HAP-1 (cell line): ENCODE data around the gene USP38.
"Not testable (repeated sequence)": the region's sequence is repeated elsewhere in the genome, so short reads cannot be mapped to it uniquely, and the experiment has no call there.

Experiments
- DNase-seq, 2 experiments: peaks; one replicate each; pipeline ENCODE4 v3.0.0-alpha.2; 2016 to 2020; ENCODE audit warnings: low spot score in 2 of 2
- H3K27me3 ChIP-seq: fragments of 250-450 bp; sonication (Bioruptor Pico); 2 replicates; pipeline ENCODE4 v1.5.1; 2020; ENCODE audit warnings: low read depth, mild to moderate bottlenecking, moderate library complexity
- H3K36me3 ChIP-seq: fragments of 250-450 bp; sonication (Bioruptor Pico); replicated peaks from 2 replicates; pipeline ENCODE4 v1.5.1; 2020; ENCODE audit warnings: mild to moderate bottlenecking
- H3K4me1 ChIP-seq: fragments of 250-450 bp; sonication (Bioruptor Pico); 2 replicates; pipeline ENCODE4 v1.5.1; 2020; ENCODE audit warnings: mild to moderate bottlenecking
- H3K4me3 ChIP-seq: fragments of 250-450 bp; sonication (Bioruptor Pico); 2 replicates; pipeline ENCODE4 v1.5.1; 2020; ENCODE audit warnings: mild to moderate bottlenecking, moderate library complexity
- H3K9me3 ChIP-seq: fragments of 250-450 bp; sonication (Bioruptor Pico); 2 replicates; pipeline ENCODE4 v1.5.1; 2020; ENCODE audit warnings: mild to moderate bottlenecking, moderate library complexity
- in situ Hi-C: fragments of 300-500 bp; cut with MboI; formaldehyde crosslinking; loops from 3 replicates; pipeline ENCODE4 v1.14.3; 2020; ENCODE audit warnings: low sequenced_read_pairs, inconsistent platforms, mixed read lengths

USP38 gene

GRCh38 chr4:143232277-143232676 is 47.6 kb downstream of the USP38 start:
- no peaks in the 10 kb centered on the region for H3K4me1 ChIP-seq
- H3K9me3 ChIP-seq, result no peaks in the 10 kb centered on the region
- no peaks in the 10 kb centered on the region for H3K36me3 ChIP-seq
- in situ Hi-C loops, result no loop called here
- no peak for DNase-seq
- no peaks in the 10 kb centered on the region for H3K27me3 ChIP-seq
- H3K4me3 ChIP-seq, result no peak overlapping the region

GRCh38 chr4:143234153-143234552 is 49.4 kb downstream of the USP38 start:
- Histone ChIP-seq H3K27me3 (no peaks in the 10 kb centered on the region), H3K4me1 (no peaks in the 10 kb centered on the region), H3K4me3 (no peak overlapping the region), H3K36me3 (no peaks in the 10 kb centered on the region), H3K9me3 (no peaks in the 10 kb centered on the region)
- in situ Hi-C loops, result no loop called here
- no peak for DNase-seq

GRCh38 chr4:143237195-143237594 is 52.5 kb downstream of the USP38 start:
- H3K4me3 ChIP-seq, H3K36me3 ChIP-seq, H3K9me3 ChIP-seq, DNase-seq, in situ Hi-C loops, H3K27me3 ChIP-seq, H3K4me1 ChIP-seq: not testable (repeated sequence)

GRCh38 chr4:143240939-143241679 is 56.4 kb downstream of the USP38 start:
- no peak for DNase-seq
- Histone ChIP-seq H3K4me3 (no peak overlapping the region), H3K9me3 (no peaks in the 10 kb centered on the region), H3K36me3 (no peaks in the 10 kb centered on the region), H3K4me1 (no peaks in the 10 kb centered on the region), H3K27me3 (no peaks in the 10 kb centered on the region)
- in situ Hi-C loops, result no loop called here

GRCh38 chr4:143241892-143242291 is 57.2 kb downstream of the USP38 start:
- Histone ChIP-seq H3K4me1 (no peaks in the 10 kb centered on the region), H3K27me3 (no peaks in the 10 kb centered on the region), H3K36me3 (no peaks in the 10 kb centered on the region), H3K4me3 (no peak overlapping the region), H3K9me3 (no peaks in the 10 kb centered on the region)
- in situ Hi-C loops, result no loop called here
- DNase-seq, result no peak

GRCh38 chr4:143243041-143243440 is 58.3 kb downstream of the USP38 start:
- no peak for DNase-seq
- Histone ChIP-seq H3K4me3 (no peak overlapping the region), H3K4me1 (no peaks in the 10 kb centered on the region), H3K9me3 (no peaks in the 10 kb centered on the region), H3K36me3 (no peaks in the 10 kb centered on the region), H3K27me3 (no peaks in the 10 kb centered on the region)
- in situ Hi-C loops, result no loop called here

GRCh38 chr4:143246977-143247376 is 62.3 kb downstream of the USP38 start:
- Histone ChIP-seq H3K36me3 (no peaks in the 10 kb centered on the region), H3K9me3 (no peaks in the 10 kb centered on the region), H3K4me3 (no peak overlapping the region), H3K4me1 (no peaks in the 10 kb centered on the region), H3K27me3 (no peaks in the 10 kb centered on the region)
- no peak for DNase-seq
- in situ Hi-C loops, result no loop called here

GRCh38 chr4:143247866-143248265 is 63.1 kb downstream of the USP38 start:
- no peak for DNase-seq
- no peaks in the 10 kb centered on the region for H3K4me1 ChIP-seq
- H3K27me3 ChIP-seq, result no peaks in the 10 kb centered on the region
- H3K36me3 ChIP-seq, result no peaks in the 10 kb centered on the region
- no peaks in the 10 kb centered on the region for H3K9me3 ChIP-seq
- H3K4me3 ChIP-seq, result no peak overlapping the region
- in situ Hi-C loops, result no loop called here

GRCh38 chr4:143248827-143249226 is 64.1 kb downstream of the USP38 start:
- H3K36me3 ChIP-seq, result no peaks in the 10 kb centered on the region
- H3K4me1 ChIP-seq, result no peaks in the 10 kb centered on the region

GRCh38 chr4:143250617-143251016 is 65.9 kb downstream of the USP38 start:
- Histone ChIP-seq H3K27me3 (no peaks in the 10 kb centered on the region), H3K9me3 (no peaks in the 10 kb centered on the region), H3K36me3 (no peaks in the 10 kb centered on the region), H3K4me1 (no peaks in the 10 kb centered on the region), H3K4me3 (no peak overlapping the region)
- in situ Hi-C loops, result no loop called here
- DNase-seq, result no peak

More at GRCh38 chr4:143248827-143249226, 64.1 kb downstream of the USP38 start:
- Histone ChIP-seq H3K9me3 (no peaks in the 10 kb centered on the region), H3K4me3 (no peak overlapping the region), H3K27me3 (no peaks in the 10 kb centered on the region)
- no peak for DNase-seq
- in situ Hi-C loops, result no loop called here

- Histone ChIP-seq H3K9me3 (no peaks in the 10 kb centered on the region), H3K36me3 (no peaks in the 10 kb centered on the region), H3K27me3 (no peaks in the 10 kb centered on the region), H3K4me3 (no peak overlapping the region), H3K4me1 (no peaks in the 10 kb centered on the region)
- in situ Hi-C loops, result no loop called here
- DNase-seq, result no peak
Observed at GRCh38 chr4:143251348-143251747, 66.6 kb downstream of the USP38 start.

- H3K36me3 ChIP-seq, result no peaks in the 10 kb centered on the region
- H3K27me3 ChIP-seq, result no peaks in the 10 kb centered on the region
- in situ Hi-C loops, result no loop called here
- H3K4me1 ChIP-seq, result no peaks in the 10 kb centered on the region
- H3K9me3 ChIP-seq, result no peaks in the 10 kb centered on the region
- DNase-seq, result no peak
- no peak overlapping the region for H3K4me3 ChIP-seq
Observed at GRCh38 chr4:143251779-143252178, 67.1 kb downstream of the USP38 start.

GRCh38 chr4:143252478-143252877 is 67.8 kb downstream of the USP38 start:
- no peaks in the 10 kb centered on the region for H3K9me3 ChIP-seq
- H3K27me3 ChIP-seq, result no peaks in the 10 kb centered on the region
- H3K36me3 ChIP-seq, result no peaks in the 10 kb centered on the region
- no peak for DNase-seq
- H3K4me3 ChIP-seq, result no peak overlapping the region
- in situ Hi-C loops, result no loop called here
- no peaks in the 10 kb centered on the region for H3K4me1 ChIP-seq

- in situ Hi-C loops, result no loop called here
- Histone ChIP-seq H3K36me3 (no peaks in the 10 kb centered on the region), H3K4me3 (no peak overlapping the region), H3K9me3 (no peaks in the 10 kb centered on the region), H3K27me3 (no peaks in the 10 kb centered on the region), H3K4me1 (no peaks in the 10 kb centered on the region)
- no peak for DNase-seq
Observed at GRCh38 chr4:143253166-143253565, 68.4 kb downstream of the USP38 start.
